GM21737 (cell line): ENCODE results near the gene CREBL2.
"Not testable (repeated sequence)": the region's sequence is repeated elsewhere in the genome, so short reads cannot be mapped to it uniquely, and the experiment has no call there.

Experiments used
- ATAC-seq: cut with Tn5 transposase; IDR thresholded peaks from one replicate; pipeline ENCODE4 v1.9.1; 2021; ENCODE audit warnings: mild to moderate bottlenecking, moderate library complexity; ENCODE audit not compliant: unreplicated experiment

Gene CREBL2

DNA sequence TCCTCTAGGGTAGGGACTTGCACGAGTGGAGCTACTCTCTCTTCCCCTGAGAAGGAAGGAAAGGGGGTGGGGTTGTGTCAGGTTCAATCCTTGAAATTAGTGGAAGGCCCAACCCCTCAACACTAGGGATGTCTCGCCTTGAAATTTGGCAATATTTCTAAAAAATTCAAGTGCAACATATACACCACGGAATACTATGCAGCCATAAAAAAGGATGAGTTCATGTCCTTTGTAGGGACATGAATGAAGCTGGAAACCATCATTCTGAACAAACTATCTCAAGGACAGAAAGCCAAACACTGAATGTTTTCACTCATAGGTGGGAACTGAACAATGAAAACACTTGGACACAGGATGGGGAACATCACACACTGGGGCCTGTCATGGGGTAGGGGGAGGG is 15.1 kb upstream of the CREBL2 start:
- not testable (repeated sequence) for ATAC-seq

DNA sequence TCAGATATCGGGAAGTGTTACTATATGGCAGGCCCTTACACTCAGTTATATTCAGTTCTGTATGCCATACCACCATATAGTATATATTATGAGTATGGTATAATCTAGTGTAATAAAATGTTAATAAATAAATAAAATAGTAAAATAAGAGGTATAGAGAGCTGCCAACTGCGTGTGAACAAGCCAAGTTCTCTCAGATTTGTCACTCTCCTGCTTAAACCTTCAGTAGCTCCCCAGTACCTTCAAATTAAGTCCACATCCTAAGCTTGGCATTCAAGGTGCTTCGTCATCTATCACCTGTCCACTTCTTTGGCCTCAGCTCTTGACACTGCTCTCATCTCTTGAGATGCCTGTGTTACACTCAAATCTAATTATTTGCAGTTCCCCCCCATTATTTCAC is 12.8 kb upstream of the CREBL2 start:
- ATAC-seq, result no peak

DNA sequence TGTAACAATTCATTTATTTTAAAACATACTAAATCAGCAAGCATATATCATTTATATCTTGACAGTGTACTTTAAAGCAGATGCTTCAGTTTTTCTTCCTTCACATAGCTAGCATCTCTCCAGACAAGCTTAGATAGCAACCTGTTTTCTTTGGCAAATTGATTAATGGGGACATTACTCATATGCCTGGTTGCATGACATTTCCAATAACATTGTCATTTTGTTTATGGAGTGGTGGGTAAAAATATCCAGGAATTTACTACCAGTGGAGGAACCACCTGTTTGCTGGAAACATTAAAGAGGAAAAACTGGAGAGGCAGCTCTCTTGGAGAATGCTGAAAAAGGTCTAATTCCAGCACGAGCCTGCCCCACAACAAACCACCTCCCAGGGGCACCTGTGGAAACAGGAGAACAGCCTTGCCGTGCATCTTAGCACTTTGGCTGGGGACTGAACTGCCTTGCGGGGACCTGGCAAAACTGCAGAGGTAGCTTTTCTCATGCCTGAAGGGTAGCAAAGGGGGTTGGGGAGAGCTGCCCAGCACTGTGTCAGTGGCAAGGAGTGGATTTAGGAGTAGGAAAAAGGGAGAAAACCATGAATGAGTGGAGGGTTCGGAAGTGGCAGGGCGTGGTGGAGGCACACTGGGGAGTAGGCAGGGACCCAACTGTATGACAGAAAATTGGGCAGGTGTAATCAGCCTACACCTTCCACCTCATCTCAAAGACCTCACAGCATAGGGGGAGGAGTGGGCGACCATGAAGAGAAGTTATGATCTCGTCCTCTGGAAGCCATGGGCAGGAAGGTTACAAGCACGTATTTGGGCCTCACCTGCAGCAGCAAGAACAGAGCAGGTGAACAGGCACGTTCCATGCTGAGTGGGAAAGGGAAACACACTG is 11.7 kb upstream of the CREBL2 start:
- ATAC-seq, result no peak

DNA sequence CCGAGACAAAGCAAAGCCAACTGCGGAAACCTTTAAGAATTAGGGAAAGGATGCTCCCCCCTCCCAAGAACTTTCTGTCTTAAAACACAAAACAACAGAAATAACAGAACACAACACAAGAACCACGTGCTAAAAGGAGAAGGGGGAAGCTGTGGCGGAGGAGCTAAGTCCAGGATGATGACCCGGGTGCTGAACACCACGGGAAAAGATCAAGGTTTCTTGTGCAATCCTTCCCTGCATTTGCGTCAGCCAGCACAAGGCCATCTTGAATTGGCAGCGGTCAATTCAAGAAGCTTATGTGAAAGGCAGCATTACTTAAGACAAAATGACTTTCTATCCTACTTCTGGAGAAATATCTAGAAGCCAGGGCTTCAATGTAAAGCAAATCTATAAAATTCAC is 11.0 kb upstream of the CREBL2 start:
- ATAC-seq, result no peak

DNA sequence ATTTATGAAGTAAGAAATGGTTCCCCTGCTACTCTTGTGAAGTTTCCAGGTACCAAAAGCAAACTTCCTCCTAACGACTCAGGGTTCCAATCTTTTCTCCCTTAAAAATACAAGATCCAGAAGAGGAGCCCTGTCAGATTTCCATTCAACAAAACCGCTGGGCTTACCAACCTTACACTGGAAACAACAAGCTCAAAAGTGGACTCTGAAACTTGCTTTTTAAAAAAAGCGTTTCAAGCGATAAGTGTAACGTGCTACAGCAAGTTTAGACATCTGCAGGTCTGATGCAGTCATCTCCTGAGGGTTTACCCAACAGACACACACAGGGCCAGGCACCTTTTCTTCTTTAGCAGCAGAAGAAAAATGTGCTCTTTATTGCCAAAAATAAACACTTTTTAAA is 6.9 kb upstream of the CREBL2 start:
- ATAC-seq, result no peak

DNA sequence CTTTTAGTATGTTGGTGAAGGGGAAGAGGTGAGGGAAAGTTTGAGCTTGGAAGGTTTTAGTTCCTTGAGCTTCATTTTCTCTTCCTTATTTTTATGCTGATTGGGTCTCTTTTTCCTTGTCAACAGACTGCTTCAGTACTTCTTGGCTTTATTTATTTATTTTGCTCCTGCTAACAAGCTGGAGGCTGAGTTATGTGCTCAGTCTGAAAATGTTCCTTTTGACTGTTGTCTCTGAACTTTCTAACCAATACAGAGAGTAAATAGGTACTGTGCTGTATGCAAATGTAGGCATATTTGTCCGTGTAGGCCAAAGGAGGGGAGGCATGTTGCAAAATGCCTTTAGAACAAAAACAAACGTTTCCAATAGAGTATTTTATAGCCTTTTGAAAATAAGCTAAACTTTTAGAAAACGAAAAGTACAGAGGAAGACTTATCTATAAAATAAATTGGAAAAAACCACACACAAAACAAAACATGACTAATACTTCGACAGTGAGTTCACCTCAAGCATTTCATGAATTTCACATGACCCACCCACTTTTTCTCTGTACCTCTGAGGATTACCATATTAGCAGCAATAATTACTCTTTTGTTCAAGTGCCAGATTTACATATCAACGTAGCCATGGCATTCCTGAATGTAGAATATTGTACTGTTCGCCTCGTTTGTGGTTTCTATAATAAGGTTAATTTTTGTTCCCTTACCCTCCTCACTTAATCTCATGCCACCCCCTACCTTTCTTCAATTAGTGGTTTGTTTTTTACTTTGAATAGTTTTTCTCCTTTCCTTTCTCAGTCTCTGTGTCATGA is 4.7 kb upstream of the CREBL2 start:
- ATAC-seq, result no peak

DNA sequence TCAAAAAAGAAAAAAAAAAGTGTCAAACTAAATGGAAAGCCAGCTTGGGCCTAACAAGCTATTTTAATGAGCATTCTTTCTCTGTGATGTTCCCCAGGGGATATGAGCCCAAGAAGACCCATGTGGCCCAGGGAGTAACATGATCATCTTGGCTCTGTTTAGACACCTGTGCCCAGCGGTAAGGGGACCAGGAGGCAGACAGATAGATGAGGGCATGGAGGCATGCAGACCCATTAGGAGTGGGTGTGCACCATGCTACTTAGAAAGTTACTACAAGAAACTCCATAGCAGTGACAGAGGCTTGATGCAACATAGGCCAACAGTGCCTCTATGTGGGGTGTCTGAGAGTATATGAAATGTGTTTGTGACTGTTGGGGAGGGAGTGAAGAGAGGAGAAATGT is 3.1 kb upstream of the CREBL2 start:
- ATAC-seq, result no peak

DNA sequence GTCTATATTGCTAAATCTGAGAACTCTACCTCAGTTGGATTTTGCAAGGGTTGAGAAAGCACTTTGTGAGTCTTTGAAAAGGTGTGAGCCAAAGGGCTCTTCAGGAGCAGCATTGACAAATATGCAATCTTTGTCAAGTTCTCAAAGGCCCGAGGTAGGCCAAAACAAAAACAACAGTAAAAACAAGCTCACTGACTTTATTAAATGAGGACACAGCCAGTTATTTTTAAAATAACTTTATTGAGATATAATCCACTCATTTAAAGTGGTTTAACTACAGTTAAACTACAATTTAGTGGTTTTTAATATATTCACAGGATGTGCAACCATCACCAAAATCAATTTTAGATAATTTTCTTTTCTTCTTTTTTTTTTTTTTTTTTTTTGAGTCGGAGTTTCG is 2.0 kb upstream of the CREBL2 start:
- no peak for ATAC-seq

DNA sequence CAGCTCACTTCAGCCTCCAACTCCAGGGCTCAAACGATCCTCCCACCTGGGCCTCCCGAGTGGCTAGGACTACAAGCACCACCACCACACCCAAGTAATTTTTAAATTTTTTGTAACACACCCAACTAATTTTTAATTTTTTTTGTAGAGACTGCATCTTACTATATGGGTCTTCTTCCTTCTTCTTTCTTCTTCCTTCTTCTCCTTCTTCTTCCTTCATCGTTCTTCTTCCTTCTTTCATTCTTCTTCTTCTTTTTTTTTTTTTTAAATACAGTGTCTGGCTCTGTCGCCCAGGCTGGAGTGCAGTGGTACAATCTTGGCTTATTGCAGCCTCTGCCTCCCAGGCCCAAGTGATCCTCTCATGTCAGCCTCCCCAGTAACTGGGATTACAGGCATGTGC is 965 bp upstream of the CREBL2 start:
- no peak for ATAC-seq

DNA sequence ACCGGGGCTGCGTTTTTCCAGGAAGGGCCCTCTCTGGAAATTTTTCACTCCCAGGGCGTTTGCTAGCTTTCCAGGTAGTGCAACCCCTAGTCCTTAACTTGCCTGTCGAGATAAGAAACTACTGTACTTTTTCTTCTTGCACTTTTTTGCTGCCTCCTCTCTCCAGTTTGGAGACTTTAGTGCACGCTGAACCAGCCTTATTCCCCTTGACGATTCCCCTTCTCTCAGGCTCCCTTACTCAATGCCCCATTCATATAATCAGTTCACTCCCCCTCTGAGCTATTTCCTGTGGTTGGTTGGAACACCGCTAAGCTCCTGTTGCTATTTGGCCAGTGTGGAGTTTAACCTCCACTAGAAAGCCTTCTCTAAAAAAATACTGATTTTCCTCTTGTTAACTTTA is 682 bp downstream of the CREBL2 start:
- ATAC-seq, result peak; percentile 20

DNA sequence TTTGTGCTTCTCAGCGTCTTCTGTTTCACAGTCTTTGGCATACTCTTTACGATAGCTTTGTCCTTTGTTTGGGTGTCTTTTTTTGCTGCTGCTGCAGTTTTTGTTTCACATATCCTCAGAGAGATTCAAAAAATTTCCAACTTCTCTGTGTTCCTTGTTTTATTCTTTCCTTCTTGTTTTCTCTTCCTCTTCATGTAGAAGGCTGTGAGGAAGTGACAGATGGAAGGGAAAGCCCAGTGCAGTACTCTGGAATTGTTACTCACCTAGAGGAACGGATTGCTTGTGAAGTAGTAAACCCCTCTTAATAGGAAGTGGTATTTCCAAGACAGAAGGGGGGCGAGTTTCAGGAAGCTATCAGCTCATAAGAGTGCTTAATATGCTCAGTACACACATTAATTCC is 1.7 kb downstream of the CREBL2 start:
- no peak for ATAC-seq

DNA sequence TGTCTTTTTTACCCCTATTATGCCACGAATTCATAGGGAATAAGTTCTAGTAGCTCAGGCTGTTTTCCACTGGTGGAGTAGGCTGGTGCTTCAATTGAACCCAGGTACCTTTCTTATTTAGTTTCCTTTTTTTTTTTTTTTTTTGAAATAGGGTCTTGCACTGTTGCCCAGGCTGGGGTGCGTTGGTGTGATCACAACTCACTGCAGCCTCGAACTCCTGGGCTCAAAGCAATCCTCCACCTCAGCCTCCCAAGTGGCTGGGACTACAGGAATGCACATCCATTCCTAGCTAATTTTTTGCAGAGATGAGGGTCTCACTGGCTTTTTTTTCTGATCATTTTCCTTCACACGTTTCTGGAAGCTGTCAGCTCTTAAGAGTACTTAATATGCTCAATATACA is 2.7 kb downstream of the CREBL2 start:
- ATAC-seq, result no peak

DNA sequence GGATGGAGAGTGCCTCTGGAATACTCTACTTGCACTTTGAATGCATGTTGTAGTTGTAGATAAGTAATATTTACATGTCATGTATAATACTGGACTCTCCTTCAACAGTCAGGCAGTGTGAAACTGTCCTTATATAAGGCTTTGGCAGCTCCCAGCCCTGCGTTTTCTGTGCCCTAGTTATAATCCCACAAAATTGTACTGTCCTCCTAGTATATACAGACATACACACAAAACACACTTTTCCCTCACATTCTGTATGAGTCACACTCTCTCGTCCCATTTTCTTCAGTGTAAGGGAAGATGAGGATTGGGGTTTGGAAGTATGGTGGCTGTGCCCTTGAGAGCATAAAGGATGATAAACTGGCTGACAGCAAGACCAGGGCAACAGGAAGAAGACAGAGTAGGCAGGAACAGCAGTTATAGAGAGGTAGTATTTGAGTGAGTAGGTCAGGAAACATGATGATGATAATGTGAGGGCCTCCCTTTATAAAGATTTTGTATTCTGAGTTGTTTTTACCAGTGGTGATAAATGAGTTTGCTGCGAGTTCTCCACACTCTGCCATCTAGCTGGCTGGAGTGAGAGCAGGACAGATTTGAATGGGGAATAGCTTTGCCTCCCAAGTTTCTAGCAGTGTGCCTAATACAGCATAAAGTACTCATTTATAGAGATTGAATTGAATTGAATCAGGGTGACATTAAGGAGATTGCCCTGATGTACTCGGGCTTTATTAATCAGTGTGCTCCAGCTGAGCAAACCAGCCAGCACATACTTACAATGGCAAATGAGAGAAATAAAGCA is 5.0 kb downstream of the CREBL2 start:
- no peak for ATAC-seq

DNA sequence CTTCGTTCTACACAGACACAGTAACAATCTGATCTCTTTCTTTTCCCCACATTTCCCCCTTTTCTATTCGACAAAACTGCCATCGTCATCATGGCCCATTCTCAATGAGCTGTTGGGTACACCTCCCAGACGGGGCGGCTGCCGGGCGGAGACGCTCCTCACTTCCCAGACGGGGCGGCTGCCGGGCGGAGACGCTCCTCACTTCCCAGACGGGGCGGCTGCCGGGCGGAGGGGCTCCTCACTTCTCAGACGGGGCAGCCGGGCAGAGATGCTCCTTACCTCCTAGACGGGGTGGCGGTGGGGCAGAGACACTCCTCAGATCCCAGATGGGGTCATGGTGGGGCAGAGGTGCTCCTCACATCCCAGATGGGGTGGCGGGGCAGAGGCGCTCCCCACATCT is 6.4 kb downstream of the CREBL2 start:
- not testable (repeated sequence) for ATAC-seq

DNA sequence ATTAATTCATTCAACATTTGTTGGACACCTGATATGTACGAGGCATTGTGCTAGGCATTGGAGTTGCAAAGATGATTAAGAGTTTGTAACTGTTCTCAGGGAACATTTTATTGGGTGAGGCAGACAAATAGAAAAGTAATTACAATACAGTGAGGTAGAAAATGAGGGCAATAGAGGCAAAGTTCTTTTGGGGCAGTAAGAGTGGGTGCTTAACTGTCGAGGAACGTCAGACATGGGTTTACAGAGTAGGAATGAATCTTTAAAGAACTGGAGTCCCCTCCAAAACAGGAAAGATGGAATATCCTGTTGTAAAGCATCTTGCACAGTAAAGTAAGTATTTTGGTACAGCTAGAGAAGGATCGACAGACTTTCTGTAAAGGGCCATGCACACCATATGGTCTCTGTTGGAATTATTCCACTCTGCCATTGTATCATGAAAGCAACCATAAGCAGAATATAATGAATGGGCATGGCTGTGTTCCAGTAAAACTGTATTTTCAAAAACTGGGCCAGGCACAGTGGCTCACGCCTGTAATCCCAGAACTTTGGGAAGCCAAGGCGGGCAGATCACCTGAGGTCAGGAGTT is 9.1 kb downstream of the CREBL2 start:
- ATAC-seq, result no peak

DNA sequence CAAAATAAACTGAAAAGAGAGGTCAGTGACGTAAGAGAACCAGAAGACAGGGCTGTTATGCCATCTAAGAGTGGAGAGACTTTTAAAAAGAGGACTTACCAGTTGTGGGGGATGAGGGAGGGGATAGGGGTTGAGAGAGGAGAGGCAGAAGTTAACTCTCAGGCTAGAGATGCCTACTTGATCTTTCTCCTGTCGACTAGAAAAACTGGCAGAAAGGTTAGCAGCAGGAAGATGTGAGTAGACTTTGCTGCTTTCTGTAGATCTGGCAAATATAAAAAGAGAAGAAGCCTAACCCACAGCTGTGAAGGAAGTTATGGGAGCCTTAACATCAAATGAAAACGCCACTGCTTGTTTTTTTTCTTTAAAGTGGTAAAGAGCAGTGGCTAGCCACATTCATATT is 10.7 kb downstream of the CREBL2 start:
- ATAC-seq, result no peak

DNA sequence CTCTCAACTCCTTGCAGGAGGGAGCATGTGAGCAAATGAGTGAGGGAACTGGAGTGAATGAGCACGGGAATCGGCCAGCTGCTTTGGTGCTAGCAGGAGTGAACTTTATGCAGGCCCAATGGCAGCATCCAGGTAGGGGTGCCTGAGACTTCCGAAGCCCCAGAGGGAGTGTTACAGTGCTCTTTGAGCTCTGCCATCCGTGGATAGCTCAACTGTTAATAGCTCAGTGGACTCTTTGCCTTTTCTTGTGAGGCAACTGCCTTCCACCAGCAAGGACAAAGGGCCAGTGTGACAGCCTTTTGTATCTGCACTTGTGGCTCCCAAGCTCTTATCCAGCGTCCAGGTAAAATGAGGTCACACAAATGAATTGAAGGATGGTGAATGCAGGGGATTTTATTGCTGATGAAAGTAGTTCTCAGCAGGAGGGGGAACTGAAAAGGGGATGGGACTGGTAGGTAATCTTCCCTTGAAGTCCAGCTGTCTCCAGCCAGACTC is 12.9 kb downstream of the CREBL2 start:
- ATAC-seq, result no peak

DNA sequence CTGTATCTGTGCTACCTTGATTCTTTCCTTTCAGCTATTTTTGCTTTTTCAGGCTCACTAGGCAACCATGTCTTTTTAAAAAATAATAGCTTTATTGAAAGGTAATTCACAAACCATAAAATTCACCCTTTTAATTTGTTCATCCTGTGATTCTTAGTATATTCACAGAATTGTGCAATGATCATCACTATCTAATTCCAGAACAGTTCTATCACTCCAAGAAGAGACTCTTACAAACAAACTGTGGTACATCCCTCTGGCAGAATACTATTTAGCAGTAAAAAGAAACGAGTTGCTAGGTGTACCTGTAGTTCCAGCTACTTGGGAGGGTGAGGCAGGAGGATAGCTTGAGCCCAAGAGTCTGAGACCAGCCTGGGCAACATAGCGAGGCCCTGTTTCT is 14.8 kb downstream of the CREBL2 start:
- no peak for ATAC-seq

DNA sequence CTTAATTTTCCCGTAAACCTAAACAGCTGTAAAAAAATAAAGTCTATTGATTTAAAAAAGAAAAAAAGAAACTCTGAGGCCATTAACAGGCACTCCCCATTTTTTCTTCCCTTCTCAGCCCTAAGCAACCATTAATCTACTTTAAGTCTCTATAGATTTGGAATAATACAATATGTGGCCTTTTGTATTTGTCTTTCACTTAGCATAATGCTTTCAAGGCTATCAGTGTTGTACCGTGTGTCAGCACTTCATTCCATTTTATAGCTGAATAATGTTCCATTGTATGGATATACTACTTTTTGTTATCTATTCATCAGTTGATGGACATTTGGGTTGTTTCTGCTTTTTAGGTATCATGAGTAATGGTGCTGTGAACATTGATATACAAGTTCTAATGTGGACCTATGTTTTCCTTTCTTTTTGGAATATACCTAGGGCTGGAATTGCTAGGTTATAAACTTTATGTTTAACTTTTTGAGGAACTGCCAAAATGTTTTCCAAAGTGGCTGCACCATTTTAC is 15.7 kb downstream of the CREBL2 start:
- ATAC-seq, result no peak

DNA sequence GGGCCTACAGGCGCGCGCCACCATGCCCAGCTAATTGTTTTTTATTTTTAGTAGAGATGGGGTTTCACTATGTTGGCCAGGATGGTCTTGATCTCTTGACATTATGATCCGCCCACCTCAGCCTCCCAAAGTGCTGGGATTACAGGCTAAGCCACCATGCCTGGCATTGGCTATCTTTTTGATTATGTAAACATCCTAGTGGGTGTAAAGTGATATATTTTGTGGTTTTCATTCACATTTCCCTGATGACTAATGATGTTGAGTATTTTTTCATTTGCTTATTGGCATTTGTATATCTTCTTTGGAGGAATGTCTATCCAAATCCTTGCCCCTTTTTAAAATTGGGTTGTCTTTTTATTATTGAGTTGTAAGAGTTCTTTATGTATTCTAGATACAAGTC is 16.3 kb downstream of the CREBL2 start:
- ATAC-seq, result no peak

DNA sequence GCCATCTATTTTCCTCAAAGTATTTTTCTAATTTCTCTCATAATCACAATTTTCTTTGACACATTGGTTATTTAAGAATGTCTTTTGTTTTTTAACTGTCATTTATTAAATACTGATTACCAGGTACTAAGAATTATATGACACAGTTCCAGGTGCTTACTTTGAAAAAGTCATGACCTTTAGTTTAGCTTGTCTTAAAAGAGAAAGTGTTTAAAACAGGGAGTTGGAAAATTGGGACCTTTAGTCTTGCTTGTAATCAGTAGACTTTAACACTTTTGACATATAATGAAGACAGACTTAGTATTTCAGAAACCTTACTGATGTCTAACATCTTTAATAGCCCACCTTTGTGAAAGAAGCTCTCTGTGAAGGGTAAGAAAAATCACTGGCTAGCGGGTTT is 19.2 kb downstream of the CREBL2 start:
- ATAC-seq, result no peak
